Activated CD8-positive, alpha-beta memory T cell treated with anti-CD3 and anti-CD28 coated beads, Interleukin-2, amount 50 U/mL, for 48 hours (primary cell): ENCODE data around the gene KRT34.
A peak's percentile ranks its signal among the peaks of the same experiment; 100 is the strongest.
"Not testable (repeated sequence)": the region's sequence is repeated elsewhere in the genome, so short reads cannot be mapped to it uniquely, and the experiment has no call there.

ENCODE experiments used
- DNase-seq: peaks from one replicate; pipeline ENCODE4 v3.0.0-alpha.2; 2020

Gene KRT34

DNA sequence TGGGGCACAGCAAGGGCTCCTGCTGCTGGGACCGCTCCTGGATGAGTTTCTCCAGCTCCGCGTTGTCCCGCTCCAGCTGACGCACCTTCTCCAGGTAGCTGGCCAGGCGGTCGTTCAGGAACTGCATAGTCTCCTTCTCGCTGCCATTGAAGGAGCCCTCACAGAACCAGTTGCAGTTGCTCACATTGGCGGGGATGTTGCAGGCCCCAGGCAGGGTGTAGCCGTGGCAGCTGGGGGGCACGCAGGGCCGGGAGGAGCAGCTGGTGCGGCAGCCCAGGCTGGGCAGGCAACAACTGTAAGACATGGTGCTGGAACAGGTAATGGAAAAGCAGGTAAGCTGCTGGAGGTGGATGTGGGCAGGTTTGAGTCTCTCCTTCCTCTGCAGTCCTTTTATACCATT, at the start of gene KRT34:
Gene KRT34, minus strand, starts transcription at position 364 of the 400 bp plus-strand sequence. Its CDS starts 60 bp downstream, at position 304.
- DNase-seq, result not testable (repeated sequence)

DNA sequence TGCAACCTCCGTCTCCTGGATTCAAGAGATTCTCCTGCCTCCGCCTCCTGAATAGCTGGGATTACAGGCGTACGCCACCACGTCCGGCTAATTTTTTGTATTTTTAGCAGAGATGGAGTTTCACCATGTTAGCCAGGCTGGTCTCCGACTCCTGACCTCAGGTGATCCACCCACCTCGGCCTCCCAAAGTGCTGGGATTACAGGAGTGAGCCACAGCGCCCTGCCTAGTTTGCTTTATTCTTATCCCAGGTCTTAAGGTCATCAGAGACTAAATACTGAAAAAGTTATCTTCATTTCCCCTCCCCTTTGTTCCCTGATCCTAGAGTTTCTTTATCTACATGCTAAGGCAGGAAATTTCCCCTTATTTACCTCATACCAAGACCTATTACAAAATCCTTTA, 48.3 kb upstream of the KRT34 start:
- DNase-seq, result not testable (repeated sequence)

DNA sequence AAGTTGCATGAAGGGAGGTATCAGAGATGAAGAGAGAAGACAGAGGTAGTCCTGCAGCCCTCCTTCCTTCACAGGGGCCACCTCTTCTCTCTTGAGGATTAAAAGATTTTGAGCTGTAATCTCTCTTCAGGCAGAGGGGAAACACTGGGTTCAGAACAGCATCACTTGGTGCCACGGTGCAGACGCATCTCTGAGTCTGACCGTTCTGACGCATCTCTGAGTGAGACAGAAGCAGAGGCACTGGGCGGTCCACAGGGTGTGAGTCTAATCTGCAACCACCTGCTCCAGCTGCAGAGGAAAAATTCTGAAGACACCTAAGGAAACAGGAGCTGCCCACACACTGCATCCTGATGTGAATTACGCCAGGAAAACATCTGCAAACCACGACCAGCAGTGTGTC, 47.6 kb upstream of the KRT34 start:
- no peak for DNase-seq

DNA sequence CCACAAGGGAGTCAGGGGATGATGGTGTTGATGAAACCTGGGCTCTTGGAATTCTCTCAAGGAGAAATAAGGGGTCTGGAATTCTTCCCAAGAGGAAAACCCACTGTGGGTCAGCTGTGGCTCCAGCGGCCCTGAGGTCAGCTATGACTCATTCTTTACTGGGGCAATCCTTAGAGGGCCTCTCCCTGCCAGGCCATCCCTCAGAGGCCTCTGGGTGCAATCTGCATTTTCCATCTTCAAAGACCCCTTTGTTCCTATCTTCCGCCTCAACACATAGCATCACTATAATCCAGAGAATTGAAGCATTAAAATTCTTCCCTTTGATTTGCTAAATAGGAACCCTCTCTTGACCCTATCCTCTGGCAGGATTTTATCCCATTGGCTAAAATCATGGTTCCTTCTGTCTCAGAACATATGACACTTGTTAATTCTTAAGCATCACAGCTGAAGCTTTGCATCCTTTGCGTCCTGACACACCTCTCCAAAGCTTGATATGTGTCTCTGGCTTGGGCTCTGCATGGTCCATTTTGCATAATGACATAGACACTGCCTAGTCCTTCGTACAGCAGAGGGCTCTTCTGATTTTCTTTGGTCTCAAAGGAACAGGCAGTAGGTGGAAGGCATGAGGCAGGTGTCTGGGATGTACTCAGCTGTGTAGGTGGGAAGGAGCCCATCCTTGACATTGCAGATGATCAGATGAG, 46.6 kb upstream of the KRT34 start:
- no peak for DNase-seq

DNA sequence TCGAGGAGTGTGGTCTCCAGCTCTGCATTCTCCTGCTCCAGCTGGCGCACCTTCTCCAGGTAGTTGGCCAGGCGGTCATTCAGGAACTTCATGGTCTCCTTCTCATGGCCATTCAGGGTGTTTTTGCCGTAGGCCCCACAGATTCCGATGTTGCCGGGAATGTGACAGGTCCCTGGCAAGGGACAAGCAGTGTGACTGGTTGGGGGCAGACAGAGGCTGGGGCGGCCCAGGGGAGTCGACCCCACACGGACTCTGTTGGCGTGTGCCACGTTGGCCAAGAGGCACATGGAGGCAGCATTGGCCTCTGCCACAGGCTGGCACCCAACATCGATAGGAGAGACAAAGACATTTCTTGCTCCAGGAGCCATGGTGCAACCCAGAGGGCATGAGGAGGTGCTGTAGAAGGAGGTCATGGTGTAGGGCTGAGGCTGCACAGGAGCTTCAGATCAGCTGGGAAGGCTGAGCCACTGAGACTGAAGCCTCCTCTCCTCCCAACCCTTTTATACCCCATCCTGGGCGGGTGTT, 42.1 kb upstream of the KRT34 start, which contains the start of gene KRT37:
Gene KRT37, minus strand, starts transcription at position 475 of the 525 bp plus-strand sequence. Its CDS starts 62 bp downstream, at position 413.
- no peak for DNase-seq

DNA sequence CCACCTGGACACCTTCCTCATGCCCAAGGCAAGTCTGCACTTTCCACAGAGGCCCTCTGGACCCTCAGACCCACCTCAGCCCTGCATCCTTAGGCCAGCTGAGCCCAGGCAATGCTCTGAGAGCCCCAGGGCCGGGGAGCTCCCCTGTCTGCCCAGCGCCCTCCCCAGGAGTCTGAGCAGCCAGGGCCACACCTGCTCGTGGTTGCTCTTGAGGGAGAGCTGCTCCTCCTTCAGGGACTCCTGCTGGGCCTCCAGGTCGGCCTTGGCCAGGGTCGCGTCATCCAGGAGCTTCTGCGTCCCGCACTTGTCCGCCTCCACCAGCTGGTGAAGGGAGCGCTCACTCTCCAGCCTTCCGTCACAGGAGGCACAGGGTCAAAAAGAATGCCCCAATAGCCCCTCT, 40.5 kb upstream of the KRT34 start:
- DNase-seq, result not testable (repeated sequence)

DNA sequence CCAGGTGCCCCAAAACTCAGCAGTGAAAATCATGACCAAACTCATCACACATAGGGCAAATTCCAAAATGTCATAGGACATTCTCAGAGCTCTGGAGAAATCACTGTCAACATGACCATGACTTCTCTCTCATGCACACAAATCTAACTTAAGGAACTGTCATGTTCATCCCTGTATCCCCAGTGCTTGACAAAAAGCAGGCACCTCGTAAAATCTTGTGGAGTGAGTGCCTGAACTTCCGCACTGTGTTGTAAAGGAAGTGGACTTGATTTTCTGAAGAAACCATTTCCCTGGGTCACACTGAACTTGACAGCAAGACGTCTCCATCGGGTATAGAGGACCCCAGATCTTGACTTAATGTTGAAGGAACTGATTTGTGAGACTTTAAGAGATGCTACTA, 39.5 kb upstream of the KRT34 start:
- no peak for DNase-seq

DNA sequence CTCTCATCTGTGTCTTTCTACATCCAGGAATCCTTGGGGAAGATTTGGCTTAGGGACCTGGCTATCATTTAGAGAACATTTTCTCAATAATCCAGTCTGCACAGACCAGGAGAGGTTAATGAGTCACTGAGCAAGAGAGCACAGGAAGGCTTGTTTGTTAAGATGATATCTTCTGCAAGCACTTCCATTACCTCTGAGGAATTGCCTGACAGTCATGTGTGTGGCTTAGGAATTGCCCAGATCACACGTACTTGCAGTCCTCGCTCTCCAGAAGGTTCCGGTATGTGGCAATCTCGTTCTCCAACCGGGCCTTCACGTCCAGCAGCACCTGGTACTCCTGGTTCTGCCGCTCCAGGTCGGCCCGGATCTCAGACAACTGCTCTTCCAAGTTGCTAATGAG, 39.0 kb upstream of the KRT34 start:
- no peak for DNase-seq

DNA sequence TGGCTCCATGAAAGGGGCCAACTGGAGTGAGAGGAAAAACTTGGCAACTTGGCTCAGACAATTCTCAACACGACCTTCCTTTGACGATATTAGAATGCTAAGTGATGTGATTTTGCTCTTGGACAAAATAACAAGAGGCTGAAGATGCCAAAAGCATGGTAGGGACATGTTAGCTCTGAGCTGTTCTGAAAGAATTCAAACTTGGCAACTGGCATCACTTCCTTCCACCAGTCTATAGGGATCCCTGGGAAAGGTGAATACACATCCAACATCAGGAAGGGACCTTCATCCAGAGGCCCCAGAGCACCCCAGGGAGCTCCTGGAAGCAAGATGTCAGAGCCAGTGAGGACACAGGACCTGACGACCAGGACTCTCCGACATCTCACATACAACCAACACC, 38.0 kb upstream of the KRT34 start:
- no peak for DNase-seq

DNA sequence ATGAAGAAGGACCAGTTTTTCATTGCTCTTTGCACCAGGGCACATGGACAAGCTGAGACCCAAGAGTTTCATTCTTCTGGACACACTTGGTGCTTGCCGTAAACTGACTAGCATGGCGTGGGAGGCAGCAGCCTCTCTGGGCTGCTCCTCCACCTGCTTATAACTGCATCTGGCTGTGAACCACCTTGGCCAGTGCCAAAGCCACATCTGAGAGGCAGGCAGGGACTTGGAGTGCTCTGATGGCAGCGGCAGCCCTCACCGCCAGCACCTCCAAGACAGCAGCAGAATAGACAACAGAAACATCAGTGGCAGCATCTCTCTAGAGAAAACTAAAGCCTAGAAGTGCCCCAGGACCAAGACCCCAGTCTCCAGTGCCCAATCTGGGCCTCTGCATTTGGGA, 37.6 kb upstream of the KRT34 start:
- no peak for DNase-seq

DNA sequence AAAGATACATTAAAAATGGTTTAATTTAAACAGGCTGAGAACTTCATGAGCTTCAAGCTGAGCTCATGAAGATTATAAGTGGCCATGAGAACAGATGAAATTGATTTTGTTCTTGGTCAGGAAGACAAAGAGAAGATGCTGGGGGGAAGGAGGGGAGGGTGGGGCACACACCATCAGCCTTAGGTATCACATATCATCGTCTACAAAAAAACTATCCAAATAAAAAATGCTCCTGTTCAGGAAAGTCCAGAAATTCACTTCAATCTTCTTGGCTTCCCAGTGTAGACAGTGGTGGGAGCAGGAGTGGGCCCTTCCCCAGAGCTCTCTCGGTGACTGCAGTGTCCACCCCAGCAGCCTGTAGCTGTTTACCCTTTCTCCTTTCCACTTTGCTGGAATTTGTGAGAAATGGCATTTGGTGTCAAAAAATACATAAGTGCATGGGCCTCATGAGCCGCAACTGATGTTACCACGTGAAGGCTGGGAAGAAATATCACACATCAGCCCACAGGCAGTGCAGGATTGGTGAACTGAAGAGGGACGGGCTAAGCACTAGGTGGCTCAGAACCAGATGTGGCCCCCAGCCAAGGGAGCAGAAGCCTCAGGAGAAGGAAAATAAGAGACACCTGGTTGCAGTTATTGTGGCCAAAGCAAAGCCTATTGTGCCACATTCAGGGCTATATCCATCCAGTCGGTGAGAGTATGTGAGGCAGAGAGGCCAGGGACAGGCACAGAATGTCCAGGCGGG, 36.2 kb upstream of the KRT34 start:
- DNase-seq, result no peak

DNA sequence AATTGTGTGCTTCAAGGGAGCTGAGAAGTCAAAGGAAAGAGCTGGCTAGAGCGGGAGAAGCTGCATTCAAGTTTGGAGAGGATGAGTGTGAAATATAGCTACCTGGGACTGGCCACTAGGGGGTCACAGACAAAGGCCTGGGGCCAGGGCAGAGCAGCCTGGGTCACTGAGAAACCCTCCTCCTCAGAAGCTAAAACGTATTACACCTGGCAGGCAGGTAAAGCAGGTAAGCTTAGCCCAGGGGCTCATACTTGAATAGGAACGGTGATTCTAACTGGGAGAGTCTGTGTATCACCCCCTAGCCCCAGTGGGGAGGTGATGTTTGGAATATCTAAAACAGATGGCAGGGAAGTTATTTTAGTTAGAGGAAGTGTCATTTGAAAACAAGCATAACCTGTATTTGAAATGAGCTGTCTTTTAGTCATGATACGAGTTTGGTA, 35.5 kb upstream of the KRT34 start:
- no peak for DNase-seq

DNA sequence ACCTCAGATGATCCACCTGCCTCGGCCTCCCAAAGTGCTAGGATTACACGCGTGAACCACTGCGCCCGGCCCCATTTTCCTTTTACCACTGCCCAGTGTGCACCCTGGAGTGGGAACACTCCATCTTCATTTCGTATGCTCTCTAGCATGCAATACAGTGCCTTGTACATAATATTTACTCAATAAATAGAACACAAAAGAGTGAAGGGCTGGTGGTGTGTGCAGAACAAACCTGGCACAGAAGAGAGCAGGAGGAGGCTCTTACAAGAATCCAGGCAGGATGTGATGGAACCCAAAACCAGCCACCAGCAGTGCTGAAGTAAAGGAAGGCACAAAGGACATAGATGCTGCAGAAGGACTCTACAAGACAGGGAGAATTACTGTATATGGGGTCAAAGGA, 35.0 kb upstream of the KRT34 start:
- no peak for DNase-seq

DNA sequence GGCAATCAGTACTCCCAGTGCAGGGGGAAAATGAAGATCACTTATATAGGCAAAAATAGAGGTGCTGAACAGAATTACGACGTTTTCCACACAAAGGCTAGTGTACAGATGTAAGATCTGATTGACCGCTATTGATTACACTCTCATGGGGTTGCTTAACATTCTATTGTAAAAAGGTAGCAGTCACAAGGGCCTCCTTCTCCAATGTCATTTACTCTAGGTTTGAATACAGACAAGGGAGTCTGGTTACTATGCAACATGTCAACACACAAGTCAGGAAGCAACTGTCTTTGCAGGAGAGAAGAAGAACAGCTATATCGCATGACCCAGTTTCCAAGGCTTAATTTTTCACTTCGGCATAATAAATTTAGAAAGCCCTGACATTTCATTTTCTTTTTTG, 34.4 kb upstream of the KRT34 start:
- DNase-seq, result no peak

DNA sequence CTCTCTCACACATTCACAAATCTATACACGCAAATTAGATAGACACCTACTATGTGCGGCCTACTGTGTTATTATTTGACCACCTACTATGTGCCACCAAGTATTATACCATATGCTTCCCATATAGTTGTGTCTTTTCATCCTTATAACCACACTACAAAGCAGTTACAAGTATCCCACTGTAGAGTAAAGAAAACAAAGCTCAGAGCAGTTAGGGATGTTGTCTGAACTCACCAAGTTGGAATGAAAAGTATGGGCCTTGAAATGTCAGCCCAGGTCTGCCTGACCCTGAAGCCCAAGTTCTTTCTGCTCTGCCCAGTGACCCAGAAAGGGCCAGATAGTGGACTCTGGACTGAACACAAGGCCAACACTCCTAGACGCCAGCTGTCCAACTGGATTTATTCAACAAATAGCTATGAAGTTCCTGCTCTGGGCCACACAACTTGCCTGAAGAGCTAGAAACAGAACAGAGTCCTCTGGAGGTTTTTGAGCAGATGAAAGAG, 33.8 kb upstream of the KRT34 start:
- DNase-seq, result no peak

DNA sequence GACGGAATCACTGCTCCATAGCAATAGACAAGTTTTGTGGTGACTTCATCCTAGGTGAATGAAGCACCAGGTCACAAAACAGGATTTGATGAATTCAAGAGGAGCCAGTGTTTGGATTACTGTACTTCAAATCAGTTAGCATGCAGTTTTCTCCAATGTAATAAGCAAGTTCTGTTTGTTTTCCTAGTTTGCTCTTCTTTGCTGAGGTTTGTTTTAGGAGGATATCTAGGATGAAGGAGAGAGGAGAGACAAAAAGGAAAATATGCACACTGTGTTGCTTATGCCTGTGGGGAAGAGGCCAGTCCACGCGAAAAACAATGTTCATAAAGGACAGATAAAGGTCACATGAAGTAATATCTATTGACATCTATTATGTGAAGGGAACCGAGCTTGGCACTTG, 33.3 kb upstream of the KRT34 start:
- DNase-seq, result no peak

DNA sequence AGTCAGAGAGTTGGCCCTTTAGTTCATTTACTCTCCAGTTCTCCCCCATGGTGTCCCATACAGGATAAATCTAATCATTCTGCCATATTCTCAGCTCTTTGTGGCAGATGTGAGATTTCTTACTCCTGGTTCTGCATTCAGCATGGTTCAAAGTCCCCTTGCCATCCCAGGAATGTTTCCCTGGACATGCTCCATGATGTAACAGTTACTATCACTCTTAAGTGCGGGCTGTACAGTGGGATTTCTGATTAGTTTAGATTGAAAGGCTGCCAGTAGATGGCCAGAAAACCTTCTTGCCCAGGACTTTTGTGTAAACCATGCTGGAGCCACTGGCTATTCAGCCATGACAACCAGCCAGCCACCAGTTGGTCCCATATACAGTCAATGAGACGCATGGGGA, 31.9 kb upstream of the KRT34 start:
- no peak for DNase-seq

DNA sequence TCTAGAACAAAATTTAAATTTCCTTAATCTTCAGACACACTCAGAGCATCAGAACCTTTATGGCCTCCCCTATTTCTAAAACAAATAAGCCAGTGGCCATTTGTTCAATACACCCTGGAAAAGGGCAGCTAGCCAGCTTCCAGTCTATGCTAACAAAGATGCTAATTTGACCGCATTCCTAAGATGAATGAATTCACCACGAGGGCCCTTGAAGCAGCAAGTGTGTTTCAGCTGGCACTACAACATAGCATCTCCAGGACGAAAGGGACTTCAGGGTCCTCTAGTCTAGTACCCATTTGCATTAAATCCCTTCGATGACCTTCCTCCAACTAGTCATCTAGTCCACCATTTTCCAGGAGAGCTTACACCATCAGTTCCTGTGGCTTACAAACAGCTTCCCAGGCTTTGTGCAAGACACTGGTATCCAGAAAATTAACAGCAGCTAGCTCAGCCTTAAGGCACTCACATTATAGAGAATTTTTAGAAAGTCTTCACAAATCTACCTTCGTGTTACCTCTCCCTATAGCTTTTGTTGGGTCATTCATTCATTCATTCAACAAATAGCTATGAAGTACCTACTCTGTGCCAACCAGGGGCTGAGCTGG, 31.3 kb upstream of the KRT34 start:
- DNase-seq, result no peak

DNA sequence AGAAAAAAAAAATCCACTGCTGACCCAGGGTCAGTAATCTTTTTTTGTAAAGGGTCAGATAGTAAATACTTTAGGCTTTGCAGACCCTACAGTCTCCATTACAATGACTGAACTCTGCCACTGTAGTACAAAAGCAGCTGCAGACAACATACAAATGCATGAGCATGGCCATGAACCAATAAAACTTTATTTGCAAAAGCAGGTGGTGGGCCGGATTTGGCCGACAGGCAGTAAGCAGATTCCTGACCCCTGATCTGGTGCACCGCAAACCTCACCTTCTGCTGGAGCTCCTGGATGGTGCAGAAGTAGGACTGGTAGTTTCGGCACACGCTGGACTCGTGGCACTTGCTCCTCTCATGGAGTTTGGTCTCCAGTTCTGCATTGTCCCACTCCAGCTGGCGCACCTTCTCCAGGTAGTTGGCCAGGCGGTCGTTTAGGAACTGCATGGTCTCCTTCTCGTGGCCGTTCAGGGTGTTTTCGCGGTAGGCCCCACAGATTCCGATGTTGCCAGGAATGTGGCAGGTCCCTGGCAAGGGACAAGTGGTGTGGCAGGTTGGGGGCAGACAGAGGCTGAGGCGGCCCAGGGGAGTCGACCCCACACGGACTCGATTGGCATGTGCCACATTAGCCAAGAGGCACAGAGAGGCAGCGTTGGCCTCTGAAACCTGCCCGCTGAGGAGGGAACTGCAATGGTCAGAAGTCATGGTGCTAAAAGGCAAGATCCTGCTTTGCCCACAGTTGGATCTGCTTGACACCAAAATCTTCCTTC, 29.1 kb upstream of the KRT34 start:
- no peak for DNase-seq

DNA sequence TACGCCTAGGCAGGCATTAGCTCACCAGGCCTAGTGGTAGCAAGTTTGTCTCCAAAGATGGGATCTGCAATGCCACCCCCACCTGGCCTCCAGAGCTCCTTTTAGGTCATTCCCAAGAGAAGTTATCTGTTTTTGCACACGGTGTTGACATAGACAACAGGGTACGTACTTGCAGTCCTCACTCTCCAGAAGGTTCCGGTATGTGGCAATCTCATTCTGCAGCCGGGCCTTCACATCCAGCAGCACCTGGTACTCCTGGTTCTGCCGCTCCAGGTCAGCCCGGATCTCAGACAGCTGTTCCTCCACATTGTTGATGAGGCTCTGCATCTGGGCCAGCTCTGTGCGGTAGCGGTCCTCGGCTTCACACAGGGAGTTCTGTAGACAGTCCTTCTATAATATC, 25.1 kb upstream of the KRT34 start:
- DNase-seq, result no peak

DNA sequence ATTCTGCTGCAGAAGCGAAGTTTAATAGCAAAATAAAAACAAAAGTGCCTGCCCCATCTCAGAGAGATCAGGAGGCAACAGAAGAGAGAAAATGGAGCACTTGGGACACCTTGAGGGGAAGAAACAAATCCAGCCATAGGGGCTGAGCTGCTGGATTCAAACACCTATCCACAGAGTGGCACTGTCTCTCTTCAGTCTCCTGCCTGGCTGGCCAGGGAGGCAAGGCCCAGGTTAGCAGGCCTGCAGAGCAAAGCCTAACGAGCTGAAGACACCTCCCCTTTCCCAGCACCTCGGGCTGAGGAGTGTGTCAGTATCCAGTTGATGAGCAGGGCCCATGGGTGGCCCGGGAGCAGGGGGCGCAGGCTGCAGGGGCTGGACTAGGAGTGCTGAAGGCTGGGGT, 24.1 kb upstream of the KRT34 start:
- DNase-seq, result no peak

DNA sequence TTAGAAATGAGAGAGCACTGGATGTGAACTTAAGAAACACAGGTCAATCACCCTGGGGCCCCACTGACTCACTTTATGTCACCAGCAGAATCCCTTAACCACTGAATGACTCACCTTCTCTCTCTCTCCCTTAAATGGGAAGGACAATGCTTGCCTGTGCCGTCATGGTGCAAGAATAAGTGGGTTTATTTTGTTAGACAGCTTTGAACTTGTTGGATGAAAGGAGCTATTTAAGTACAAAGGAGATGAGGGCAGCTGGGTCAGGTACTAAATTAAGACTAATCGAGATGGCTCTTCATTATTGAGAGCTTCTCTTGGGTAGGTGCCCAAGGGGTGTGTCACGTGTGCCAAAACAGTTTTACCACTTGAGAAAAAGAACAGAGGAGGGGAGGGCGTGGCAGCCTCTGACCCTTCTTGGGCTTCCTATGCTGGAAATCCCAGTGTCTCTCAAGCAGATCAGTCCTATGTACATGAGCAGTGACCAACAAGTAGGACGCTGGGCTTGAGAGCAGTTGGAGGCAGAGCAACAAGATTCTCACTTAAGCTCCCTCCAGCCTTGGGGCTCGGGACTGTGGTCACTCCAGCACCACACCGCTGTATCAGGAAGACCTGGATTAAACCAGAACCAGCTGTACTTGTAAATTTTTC, 22.0 kb upstream of the KRT34 start:
- peak; percentile 60 for DNase-seq
